GM12878 (cell line): ENCODE measurements around the gene RAMACL. TPM values are rescaled to one million over a fixed set of nuclear protein-coding genes. Genes with fewer than 3 reads are reported as not detected.

Experiments
- ATAC-seq: fragments of 200-7000 bp; cut with Tn5 transposase; 3 replicates; pipeline ENCODE4 v1.9.1; 2020; ENCODE audit warnings: mild to moderate bottlenecking, moderate library complexity
- BruUV-seq: library from RNA; stranded (reverse); fragments of 400-500 nt; replicated peaks from 2 replicates; lab custom pipeline; 2021; lab: Mats Ljungman, UMichigan
- CTCF ChIA-PET: fragments of 300-600 bp; sonication (Branson Sonifier 250); formaldehyde crosslinking; extraction: SDS; loops from one replicate; lab custom pipeline; 2021; ENCODE audit warnings: inconsistent platforms; lab: Yijun Ruan, JAX
- POLR2A ChIA-PET: fragments of 350-600 bp; formaldehyde crosslinking; extraction: SDS; loops from one replicate; lab custom pipeline; 2021; ENCODE audit warnings: inconsistent platforms; lab: Charles Lee
- RAD21 ChIA-PET: fragments of 300-600 bp; sonication (Branson Sonifier 250); formaldehyde crosslinking; loops from one replicate; lab custom pipeline; 2023; ENCODE audit warnings: antibody characterized with exemption; ENCODE audit not compliant: unreplicated experiment; lab: Charles Lee
- SMC1A ChIA-PET: fragments of 300-600 bp; sonication (Branson Sonifier 250); formaldehyde crosslinking; loops from one replicate; lab custom pipeline; 2023; ENCODE audit not compliant: unreplicated experiment, uncharacterized antibody; lab: Charles Lee
- DNase-seq: peaks from one replicate; pipeline ENCODE4 v3.0.0-alpha.2; 2011; ENCODE audit warnings: low read depth, low spot score
- FAIRE-seq: peaks from 3 replicates; lab custom pipeline; 2011; peaks lifted over from hg19 to GRCh38; lab: Jason Lieb, UNC
- H2AFZ ChIP-seq: 2 replicates; pipeline ENCODE4 v1.6.0; 2011; ENCODE audit warnings: low read depth, low read length, control low read depth; ENCODE audit not compliant: control insufficient read depth
- H3K27ac ChIP-seq: 2 replicates; pipeline ENCODE4 v1.5.1; 2011; ENCODE audit warnings: control low read depth; ENCODE audit not compliant: control insufficient read depth, insufficient read depth
- H3K27me3 ChIP-seq, 2 experiments: replicated peaks in 1 of 2; 2 replicates each; pipeline versions ENCODE4 v1.6.0 to v1.6.1; 2011; ENCODE audit warnings: low read length in 1 of 2; ENCODE audit not compliant: control insufficient read depth in 2 of 2, insufficient read depth in 2 of 2
- H3K36me3 ChIP-seq, 2 experiments: 2 replicates each; pipeline ENCODE4 v1.5.1; 2011; ENCODE audit warnings: low read length in 1 of 2; ENCODE audit not compliant: control insufficient read depth in 2 of 2, insufficient read depth in 2 of 2
- H3K4me1 ChIP-seq: 2 replicates; pipeline ENCODE4 v1.6.1; 2011; ENCODE audit warnings: mild to moderate bottlenecking, low read length, moderate library complexity, mixed read lengths; ENCODE audit not compliant: control insufficient read depth, insufficient read depth
- H3K4me2 ChIP-seq: 2 replicates; pipeline ENCODE4 v1.6.0; 2011; ENCODE audit warnings: control low read depth; ENCODE audit not compliant: control insufficient read depth, insufficient read depth
- H3K4me3 ChIP-seq: fragments of 200-600 bp; sonication (generic); 2 replicates; pipeline ENCODE4 v1.5.1; 2016
- H3K79me2 ChIP-seq: 2 replicates; pipeline ENCODE4 v1.6.0; 2011; ENCODE audit warnings: low read length; ENCODE audit not compliant: control insufficient read depth, insufficient read depth
- H3K9ac ChIP-seq: 2 replicates; pipeline ENCODE4 v1.8.0; 2011; ENCODE audit warnings: low read length, control low read depth, mixed read lengths; ENCODE audit not compliant: control insufficient read depth, insufficient read depth
- H3K9me3 ChIP-seq: replicated peaks from 3 replicates; pipeline ENCODE4 v1.5.1; 2011; ENCODE audit warnings: mild to moderate bottlenecking, low read length; ENCODE audit not compliant: control insufficient read depth, insufficient read depth
- H4K20me1 ChIP-seq: 2 replicates; pipeline ENCODE4 v1.6.0; 2011; ENCODE audit not compliant: control insufficient read depth, insufficient read depth
- BCL11A ChIP-seq: IDR thresholded peaks from 2 replicates; pipeline ENCODE4 v1.6.1; 2011; ENCODE audit warnings: low read depth, low read length
- MEF2A ChIP-seq: IDR thresholded peaks from 2 replicates; pipeline ENCODE4 v1.6.1; 2011; ENCODE audit warnings: low read depth, mild to moderate bottlenecking, low read length, moderate library complexity; ENCODE audit not compliant: insufficient read depth
- NFXL1 ChIP-seq: fragments of 450-650 bp; IDR thresholded peaks from 2 replicates; pipeline ENCODE4 v1.6.1; 2017; ENCODE audit warnings: antibody characterized with exemption, mild to moderate bottlenecking, borderline replicate concordance
- NFYB ChIP-seq: IDR thresholded peaks from 2 replicates; pipeline ENCODE4 v1.6.1; 2011; ENCODE audit warnings: low read depth, mild to moderate bottlenecking, low read length, improper control_type of control experiment, moderate library complexity; ENCODE audit not compliant: insufficient read depth
- NR2C2 ChIP-seq: IDR thresholded peaks from 2 replicates; pipeline ENCODE4 v1.6.1; 2011; ENCODE audit warnings: borderline replicate concordance, low read depth; ENCODE audit not compliant: control insufficient read depth, insufficient read length
- NRF1 ChIP-seq: conservative IDR thresholded peaks from 2 replicates; pipeline ENCODE4 v1.6.1; 2011; ENCODE audit warnings: mild to moderate bottlenecking, low read depth, low read length, improper control_type of control experiment
- PAX5 ChIP-seq: IDR thresholded peaks from 2 replicates; pipeline ENCODE4 v1.6.1; 2011; ENCODE audit warnings: low read depth, low read length, borderline replicate concordance
- PBX3 ChIP-seq: IDR thresholded peaks from 2 replicates; pipeline ENCODE4 v1.6.1; 2011; ENCODE audit warnings: mild to moderate bottlenecking, low read depth, low read length, moderate library complexity; ENCODE audit not compliant: insufficient replicate concordance
- PKNOX1 ChIP-seq: fragments of 450-650 bp; IDR thresholded peaks from 2 replicates; pipeline ENCODE4 v1.6.1; 2016; ENCODE audit warnings: mild to moderate bottlenecking
- RFX5 ChIP-seq: IDR thresholded peaks from 2 replicates; pipeline ENCODE4 v1.6.1; 2011; ENCODE audit warnings: low read depth, low read length, improper control_type of control experiment
- RUNX3 ChIP-seq: IDR thresholded peaks from 2 replicates; pipeline ENCODE4 v1.6.1; 2012; ENCODE audit warnings: low read length, inconsistent platforms
- SIN3A ChIP-seq: IDR thresholded peaks from 2 replicates; pipeline ENCODE4 v1.6.1; 2012; ENCODE audit warnings: low read depth, low read length, improper control_type of control experiment
- SMARCA5 ChIP-seq: fragments of 450-650 bp; IDR thresholded peaks from 2 replicates; pipeline ENCODE4 v1.6.1; 2017; ENCODE audit warnings: mild to moderate bottlenecking
- SRF ChIP-seq, 2 experiments: IDR thresholded peaks; 2 replicates each; pipeline ENCODE4 v1.6.1; 2011; ENCODE audit warnings: low read depth in 2 of 2, low read length in 2 of 2, mild to moderate bottlenecking in 1 of 2, moderate library complexity in 1 of 2
- ZBTB11 ChIP-seq: fragments of 450-650 bp; formaldehyde crosslinking; IDR thresholded peaks from 2 replicates; pipeline ENCODE4 v1.5.0; 2022; ENCODE audit warnings: mild to moderate bottlenecking, missing genetic modification characterization
- WGBS: methylation state at CpG from one replicate; pipeline ENCODE4 v1.1.6; 2016; ENCODE audit warnings: low lambda C conversion rate; ENCODE audit not compliant: insufficient replicate concordance, insufficient coverage; ENCODE audit errors: missing lambda C conversion rate; 5-methylcytosine and 5-hydroxymethylcytosine counted together
- in situ Hi-C: fragments of 300-500 bp; cut with MboI; formaldehyde crosslinking; loops from 9 replicates; pipeline ENCODE4 v1.14.3; 2018; ENCODE audit warnings: mixed read lengths
- intact Hi-C: fragments of 100-400 bp; cut with micrococcal nuclease; formaldehyde crosslinking; loops from one replicate; pipeline ENCODE4 v1.14.2; 2022; ENCODE audit not compliant: unreplicated experiment
- polyA plus RNA-seq, 11 experiments: library from polyadenylated mRNA; depleted of rRNA in 4 of 11; unstranded in 6 of 11; stranded (reverse) in 5 of 11; fragments of >200 nt; fragmentation: Nextera tagmentation in 4 of 11; fragmentation: Illumina TruSeq in 1 of 11; extraction: Ambion mirVana in 4 of 11; extraction: Trizol in 1 of 11; gene quantifications; 1 replicate in 1 of 11; 2 replicates in 10 of 11; pipeline versions ENCODE4 v1.2.1 to v1.2.3, GENCODE V29; 2011 to 2016; ENCODE audit warnings: inconsistent platforms in 2 of 11, missing spikeins in 2 of 11, low read depth in 1 of 11
- total RNA-seq, 4 experiments: library from RNA; depleted of rRNA in 3 of 4; stranded (reverse); fragments of >200 nt in 3 of 4; fragmentation: Illumina TruSeq in 1 of 4; extraction: Trizol in 1 of 4; gene quantifications; 2 replicates each; pipeline versions ENCODE4 v1.2.1 to v1.2.3, GENCODE V29; 2013 to 2021

RAMACL gene
- total and polyA plus RNA-seq, 10 of the 15 experiments (the other 5 are each of a cell fraction or from before 2014, with no cell fraction given) = 0.09 to 1.3 (median 0.31) TPM; not detected in 1

- no peak for TF ChIP-seq PBX3
- no peak for TF ChIP-seq SMARCA5
- no peak for TF ChIP-seq PAX5
Measured at GRCh38 chr6:166624275-166624674, 37.8 kb upstream of the RAMACL start (continued).

- intact Hi-C loops = no loop called here
- RAD21 ChIA-PET = no interaction called here
- Histone ChIP-seq H3K9ac (no peak overlapping the region), H2AFZ (no peak overlapping the region), H3K4me2 (no peak overlapping the region), H3K79me2 (no peaks in the 10 kb centered on the region; the same call in 1 of the 2 replicates), H3K36me3 (no peaks in the 10 kb centered on the region)
- no TSS peak for BruUV-seq
- FAIRE-seq (no peak), ATAC-seq (no peak), DNase-seq (no peak)
- CTCF ChIA-PET = no interaction called here
- POLR2A ChIA-PET = no interaction called here
- 18% methylated on average over 5 of the region's 5 CpGs for WGBS
- no peak for TF ChIP-seq SIN3A
- TF ChIP-seq SRF (IDR thresholded peaks at IDR 0.05; ENCODE audit: low read depth in 2 of 2, low read length in 2 of 2) = no peak
- no peak for TF ChIP-seq NR2C2
- no peak for TF ChIP-seq NFXL1
- no peak for TF ChIP-seq NRF1
- no peak for TF ChIP-seq NFYB
- no peak for TF ChIP-seq MEF2A
- TF ChIP-seq RUNX3 = no peak
- TF ChIP-seq BCL11A = no peak
- no peak for TF ChIP-seq PKNOX1
- no peak for TF ChIP-seq RFX5
- TF ChIP-seq ZBTB11 = no peak
- TF ChIP-seq, all 136 proteins: peak for 0
- H4K20me1 ChIP-seq = no peaks in the 10 kb centered on the region
- H3K27ac ChIP-seq = no peak overlapping the region
- no peak overlapping the region for H3K4me3 ChIP-seq
- SMC1A ChIA-PET = interaction anchor here (0.6 to 0.7 kb wide), 2 partner anchors 23 to 67 kb away, joined by 3 read pairs; no protein-coding TSS in a partner anchor
- H3K9me3 ChIP-seq = no peaks in the 10 kb centered on the region
- H3K4me1 ChIP-seq = peaks cover 5% of the 10 kb centered on the region
- H3K27me3 ChIP-seq = peaks cover 0 to 6% of the 10 kb centered on the region in 2 experiments; a peak in 2 of 4 replicates
- in situ Hi-C loops = no loop called here
Measured at GRCh38 chr6:166623318-166623717, 36.8 kb upstream of the RAMACL start.
